Measurements from ENCODE around the gene PIP5K1C.

- no peak for TF ChIP-seq CTCF (IDR thresholded peaks at IDR 0.05)
- TF ChIP-seq ZFX (IDR thresholded peaks at IDR 0.05; ENCODE audit: borderline replicate concordance): no peak
These were observed 21.1 kb downstream of the PIP5K1C start for GRCh38 chr19:3679138-3679537.

Measured in 22Rv1 (cell line).